Germinal center (tissue), 1 donor: ENCODE measurements around the gene NOB1.
A peak's percentile ranks its signal among the peaks of the same experiment; 100 is the strongest.
"Not testable (repeated sequence)": the region's sequence is repeated elsewhere in the genome, so short reads cannot be mapped to it uniquely, and the experiment has no call there.

Source experiments
- DNase-seq: peaks from one replicate; pipeline ENCODE4 v3.0.0; 2012; ENCODE audit warnings: mixed read lengths, low spot score

The NOB1 gene

DNA sequence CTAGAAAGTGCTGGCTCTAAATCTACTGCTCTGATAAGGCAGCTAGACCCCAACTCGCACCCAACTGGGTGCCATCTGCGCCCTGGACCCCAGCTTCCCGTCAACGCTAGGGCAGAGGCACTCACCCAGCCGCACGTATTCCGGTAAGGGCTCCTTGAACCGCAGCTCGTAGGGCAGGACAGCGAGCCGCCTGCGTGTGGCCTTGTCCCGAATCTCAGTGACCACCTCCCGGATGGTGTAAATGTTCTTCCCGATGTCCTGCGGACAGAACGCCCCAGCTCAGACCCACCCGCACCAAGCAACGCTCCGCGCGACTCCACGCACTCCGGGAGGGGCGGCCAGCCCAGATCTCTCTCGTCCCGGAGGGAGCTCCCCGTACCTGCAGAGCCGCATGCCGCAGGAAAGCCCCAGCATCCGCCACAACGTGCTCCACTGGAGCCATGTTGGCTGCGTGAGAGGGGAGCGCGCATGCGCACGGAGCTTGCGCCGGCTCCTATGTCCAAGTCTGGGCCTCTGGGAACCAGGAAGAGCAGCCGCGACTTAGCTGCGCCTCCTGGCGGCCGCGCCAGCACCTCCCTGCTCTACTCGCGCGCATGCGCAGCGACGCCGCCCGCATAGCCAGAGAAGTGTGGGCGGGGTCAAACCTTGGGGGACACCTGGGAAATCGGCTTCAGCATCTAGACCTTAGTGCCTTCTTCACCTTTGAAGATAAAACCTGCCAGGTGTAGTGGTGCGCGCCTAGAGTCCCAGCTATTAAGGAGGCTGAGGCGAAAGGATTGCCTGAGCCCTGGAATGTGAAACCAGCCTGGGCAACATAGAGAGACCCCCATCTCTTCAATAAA is at the start of gene NOB1:
NOB1 (minus strand) TSS at position 458 of the 842 bp plus-strand sequence; CDS start at position 442, 16 bp downstream.
- DNase-seq: peak; percentile 95

GRCh38 chr16:69804297-69804696 is 49.6 kb upstream of the NOB1 start:
- no peak for DNase-seq

DNA sequence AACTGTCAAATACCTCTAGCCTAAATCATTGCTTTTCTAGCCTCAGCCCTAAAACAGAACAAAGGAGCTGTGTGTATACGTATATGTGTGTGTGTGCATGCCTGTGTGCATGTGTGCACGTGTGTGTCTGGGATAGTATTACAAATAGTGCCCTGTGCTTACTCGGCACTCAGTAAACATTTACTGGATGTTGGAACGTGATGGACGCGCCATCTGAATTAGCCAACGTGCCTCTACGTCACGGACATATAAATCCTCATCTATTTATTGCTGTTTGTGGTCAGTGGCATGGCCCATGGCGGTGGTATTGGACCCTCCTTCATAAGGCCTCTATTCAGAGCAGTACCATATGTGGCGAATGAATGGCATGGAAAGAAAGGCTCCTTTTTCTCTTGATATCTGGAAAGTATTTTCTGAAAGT is 44.9 kb upstream of the NOB1 start:
- DNase-seq: no peak

DNA sequence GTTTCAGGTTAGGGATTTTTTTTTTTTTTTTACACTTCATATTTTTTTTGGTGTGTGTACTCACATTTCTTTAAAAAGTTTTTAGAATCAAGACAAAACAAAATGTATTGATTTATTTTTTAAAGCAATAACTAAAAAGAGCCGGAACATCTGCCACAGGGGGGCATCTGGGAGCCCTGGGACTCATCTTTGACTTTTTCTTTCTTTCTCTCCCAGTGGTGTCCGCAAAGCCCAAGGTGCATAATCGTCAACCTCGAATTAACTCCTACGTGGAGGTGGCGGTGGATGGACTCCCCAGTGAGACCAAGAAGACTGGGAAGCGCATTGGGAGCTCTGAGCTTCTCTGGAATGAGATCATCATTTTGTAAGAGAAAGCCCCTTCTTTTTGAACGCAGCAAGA is 43.7 kb upstream of the NOB1 start:
- DNase-seq: no peak

DNA sequence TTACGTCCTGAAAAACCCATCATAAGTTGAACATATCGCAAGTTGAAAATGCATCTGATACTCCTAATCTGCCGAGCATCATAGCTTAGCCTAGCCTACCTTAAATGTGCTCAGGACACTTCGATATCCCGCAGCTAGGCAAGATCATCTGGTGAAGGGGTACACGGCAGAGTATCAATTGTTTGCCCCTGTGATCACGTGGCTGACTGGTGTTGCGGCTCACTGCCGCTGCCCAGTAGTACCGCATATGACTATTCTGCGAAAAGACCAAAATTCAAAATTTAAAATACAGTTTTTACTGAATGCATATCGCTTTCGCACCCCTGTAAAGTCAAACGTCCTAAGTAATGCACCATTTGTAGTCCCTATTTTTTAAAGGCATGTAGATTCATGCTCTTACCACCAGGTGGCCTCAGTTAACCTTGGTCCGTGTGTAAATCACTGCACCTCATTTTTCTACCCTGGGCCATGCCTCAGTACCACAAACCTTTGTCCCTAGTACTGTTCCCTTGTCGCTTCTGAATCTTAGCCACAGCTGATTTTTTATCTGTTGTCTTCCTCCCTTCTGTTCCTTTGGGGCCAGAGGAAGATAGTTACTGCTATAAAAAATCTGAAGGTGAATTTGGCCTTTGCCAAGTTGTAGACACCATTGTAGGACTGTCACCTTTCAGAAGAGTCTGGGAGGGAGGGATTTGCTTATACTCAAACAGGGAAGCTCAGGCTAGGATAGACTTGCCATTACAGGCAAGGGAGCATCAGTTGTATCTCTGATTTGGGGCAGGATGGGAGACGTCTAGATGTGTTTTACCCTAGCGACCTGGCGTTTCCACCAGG is 41.8 kb upstream of the NOB1 start:
- peak; percentile 60 for DNase-seq

GRCh38 chr16:69794486-69794885 is 39.8 kb upstream of the NOB1 start:
- DNase-seq: no peak

DNA sequence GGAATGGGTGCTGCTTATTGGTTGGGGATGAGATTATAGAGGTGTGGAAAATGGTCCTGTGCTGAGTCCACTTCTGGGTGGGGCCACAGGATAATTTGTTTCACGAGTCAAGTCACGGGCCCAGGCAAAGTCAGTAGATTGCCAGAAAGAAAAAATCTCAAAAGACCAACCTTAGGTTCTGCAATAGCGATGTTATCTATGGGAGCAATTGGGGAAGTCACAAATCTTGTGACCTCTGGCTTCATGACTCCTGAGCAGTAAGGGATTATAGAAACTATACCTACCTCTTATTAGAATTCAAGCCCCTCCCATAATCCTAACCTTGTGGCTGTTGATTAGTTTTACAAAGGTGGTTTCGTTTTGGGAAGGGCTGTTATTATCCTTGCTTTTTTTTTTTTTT is 38.8 kb upstream of the NOB1 start:
- no peak for DNase-seq

DNA sequence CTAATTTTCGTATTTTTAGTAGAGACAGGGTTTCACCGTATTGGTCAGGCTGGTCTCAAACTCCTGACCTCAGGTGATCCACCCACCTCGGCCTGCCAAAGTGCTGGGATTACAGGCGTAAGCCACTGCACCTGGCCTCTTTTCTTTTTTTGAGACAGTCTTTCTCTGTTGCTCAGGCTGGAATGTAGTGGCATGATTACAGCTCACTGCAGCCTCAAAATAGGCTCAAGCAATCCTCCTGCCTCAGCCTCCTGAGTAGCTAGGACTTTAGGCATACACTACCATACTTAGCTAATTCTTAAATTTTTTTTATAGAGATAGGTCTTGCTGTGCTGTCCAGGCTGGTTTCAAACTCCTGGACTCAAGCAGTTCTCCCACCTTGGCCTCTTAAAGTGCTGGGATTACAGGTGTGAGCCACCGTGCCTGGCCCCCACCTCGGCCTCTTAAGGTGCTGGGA is 36.7 kb upstream of the NOB1 start:
- DNase-seq: not testable (repeated sequence)

DNA sequence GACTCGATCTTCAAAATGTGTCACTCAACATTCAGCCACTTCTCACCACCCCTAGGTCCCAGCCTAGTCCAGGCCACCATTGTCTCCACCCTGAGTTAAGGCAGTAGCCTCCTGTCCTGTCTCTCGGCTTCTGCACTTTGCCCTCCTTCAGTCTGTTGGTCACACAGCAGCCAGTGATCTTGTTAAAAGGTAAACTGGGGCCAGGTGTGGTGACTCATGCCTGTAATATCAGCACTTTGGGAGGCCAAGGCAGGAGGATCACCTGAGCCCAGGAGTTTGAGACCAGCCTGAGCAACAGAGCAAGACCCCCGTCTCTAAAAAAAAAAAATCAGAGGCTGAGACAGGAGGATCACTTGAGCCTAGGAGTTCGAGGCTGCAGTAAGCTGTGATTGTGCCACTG is 33.2 kb upstream of the NOB1 start:
- no peak for DNase-seq

GRCh38 chr16:69784586-69784985 is 29.9 kb upstream of the NOB1 start:
- DNase-seq: no peak

- DNase-seq: no peak
These were observed 26.4 kb upstream of the NOB1 start for GRCh38 chr16:69781118-69781517.

- no peak for DNase-seq
These were observed 25.0 kb upstream of the NOB1 start for GRCh38 chr16:69779724-69780123.

DNA sequence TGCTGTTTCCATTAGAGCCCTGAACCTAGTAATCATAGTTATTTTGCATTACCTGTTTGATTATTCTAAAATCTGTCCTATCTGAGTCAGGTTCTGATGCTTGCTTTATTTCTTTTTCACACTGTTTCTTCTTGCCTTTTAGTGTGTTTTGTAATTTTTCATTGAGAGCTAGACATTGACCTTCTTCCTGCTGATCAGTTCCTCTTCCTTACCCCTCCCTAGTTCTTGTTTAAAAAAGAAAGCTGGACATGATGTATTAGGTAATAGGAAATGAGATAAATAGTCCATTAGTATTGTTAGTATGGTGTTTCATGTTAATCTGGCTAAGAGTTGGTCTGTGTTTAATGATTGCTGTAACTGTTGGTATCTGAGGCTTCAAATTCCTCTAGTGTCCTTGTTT is 20.8 kb upstream of the NOB1 start:
- DNase-seq: no peak

DNA sequence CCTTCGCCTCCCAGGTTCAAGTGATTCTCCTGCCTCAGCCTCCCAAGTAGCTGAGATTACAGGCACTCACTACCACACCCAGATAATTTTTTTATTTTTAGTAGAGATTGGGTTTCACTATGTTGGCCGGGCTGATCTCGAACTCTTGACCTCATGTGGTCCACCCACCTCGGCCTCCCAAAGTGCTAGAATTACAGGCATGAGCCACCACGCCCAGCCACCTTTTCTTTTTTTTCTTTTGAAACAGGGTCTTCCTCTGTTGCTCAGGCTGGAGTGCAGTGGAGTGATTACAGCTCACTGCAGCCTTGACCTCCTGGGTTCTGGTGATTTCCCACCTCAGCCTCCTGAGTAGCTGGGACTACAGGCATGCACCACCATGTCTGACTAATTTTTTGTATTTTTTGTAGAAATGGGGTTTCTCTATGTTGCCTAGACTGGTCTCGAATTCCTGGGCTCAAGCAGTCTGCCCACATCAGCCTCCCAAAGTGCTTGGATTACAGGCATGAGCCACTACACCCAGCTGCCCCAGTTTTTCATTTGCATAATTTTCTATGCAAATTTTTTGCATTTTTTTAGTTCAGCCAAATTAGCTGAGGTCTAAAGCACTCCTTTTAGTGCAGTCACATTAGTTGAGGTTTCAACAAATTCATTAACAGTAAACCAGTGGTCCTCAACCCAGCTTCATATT is 18.7 kb upstream of the NOB1 start:
- no peak for DNase-seq

- DNase-seq: no peak
These were observed 16.9 kb upstream of the NOB1 start for GRCh38 chr16:69771651-69771967.

DNA sequence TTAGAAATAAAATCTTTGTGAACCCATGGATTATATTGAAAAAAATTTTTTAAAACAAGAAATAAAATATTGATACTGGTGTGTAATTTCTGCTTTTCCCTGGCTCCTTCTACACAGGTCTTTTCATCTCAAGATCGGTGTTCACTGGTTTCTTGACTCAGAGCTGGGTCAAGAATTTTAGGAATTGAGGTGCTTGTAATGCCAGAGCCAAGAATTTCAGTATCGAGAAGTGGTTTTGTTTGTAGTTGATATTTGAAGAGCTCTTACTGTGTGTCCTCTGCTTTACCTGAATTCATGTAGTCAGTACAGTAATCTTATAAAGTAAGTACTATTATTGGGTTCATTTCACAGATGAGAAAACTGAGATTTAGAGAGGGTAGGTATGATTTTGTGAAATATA is 14.7 kb upstream of the NOB1 start:
- no peak for DNase-seq

- no peak for DNase-seq
These were observed 13.9 kb upstream of the NOB1 start for GRCh38 chr16:69768666-69769065.

DNA sequence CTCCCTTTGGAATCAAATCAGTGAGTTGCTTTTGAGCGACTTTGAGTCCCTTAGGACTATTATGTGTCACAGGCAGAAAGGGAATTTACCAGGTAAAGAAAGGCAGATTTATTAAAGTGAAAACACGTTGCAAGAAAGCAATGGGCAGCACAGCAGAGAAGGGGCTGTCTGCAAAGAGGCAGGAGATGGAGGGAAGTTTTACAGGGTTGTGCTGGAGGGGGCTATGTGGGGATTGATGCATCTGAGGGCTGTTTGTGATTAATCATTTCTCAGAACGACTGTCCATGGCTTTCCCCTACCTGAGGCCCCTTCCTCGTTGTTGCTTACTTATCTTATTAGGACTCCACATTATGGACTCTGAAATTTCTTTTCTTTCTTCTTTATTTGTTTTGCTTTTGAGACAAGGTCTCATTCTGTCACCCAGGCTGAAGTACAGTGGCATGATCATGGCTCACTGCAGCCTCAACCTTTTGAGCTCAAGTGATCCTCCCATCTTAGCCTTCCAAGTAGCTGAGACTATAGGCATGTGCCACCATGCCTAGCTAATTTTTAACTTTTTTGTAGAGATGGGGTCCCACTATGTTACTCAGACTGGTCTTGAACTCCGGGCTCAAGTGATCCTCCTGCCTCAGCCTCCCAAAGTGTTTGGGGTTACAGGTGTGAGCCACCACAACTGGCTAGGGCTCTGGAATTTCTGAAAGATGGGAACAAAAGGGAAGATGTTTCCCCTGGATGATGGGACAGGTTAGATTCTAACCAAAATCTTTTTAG is 12.9 kb upstream of the NOB1 start:
- DNase-seq: no peak

- DNase-seq: no peak
These were observed 8.8 kb upstream of the NOB1 start for GRCh38 chr16:69763599-69763942.

DNA sequence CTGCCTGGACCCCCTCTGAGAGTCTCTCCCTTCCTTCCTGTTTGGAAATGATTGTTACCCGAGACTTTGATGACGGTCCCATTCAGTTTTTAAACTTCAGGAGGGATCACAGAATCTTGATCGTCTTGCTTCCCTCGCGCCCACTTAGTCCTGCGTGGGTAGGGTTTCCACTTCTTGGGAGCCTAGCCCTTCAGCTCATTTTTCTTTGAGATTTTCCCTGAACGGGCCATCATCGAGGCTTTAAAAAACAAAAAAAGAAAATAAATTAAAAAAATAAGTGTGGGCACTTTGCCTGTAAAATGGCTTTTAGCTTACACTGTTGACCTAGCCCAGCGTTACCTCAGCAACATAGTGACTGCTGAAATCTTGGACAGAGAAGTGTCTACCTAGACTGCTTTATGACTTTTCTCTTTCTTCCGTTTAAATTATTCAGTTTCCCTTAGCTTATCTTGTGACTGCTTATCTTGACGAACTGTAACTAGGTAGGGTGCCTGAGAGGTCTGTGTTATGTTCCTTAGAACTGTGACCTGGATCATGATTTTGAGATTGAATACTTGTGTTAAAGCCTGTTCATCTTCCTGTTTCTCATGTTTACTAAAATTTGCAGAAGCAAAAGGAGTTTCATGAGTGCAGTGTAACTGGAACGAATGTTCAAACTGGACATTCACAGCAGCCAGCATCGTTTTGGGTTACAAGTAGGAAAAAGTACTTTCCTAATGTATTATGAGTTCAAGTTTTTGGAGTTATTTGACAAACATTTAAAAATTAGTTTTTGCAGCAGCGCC is 8.3 kb upstream of the NOB1 start:
- DNase-seq: no peak
